Colonic mucosa (tissue), 4 donors: Measurements from ENCODE around the gene MICALL1. TPM values are rescaled to one million over a fixed set of nuclear protein-coding genes. Genes with fewer than 3 reads are reported as not detected.

Experiments used
- DNase-seq: peaks from one replicate; pipeline ENCODE4 v3.0.0-alpha.2; 2020
- H3K27ac ChIP-seq: fragments of 200-600 bp; one replicate; pipeline ENCODE4 v1.8.0; 2021
- H3K27me3 ChIP-seq: fragments of 200-600 bp; one replicate; pipeline ENCODE4 v1.8.0; 2021
- H3K36me3 ChIP-seq: fragments of 200-600 bp; one replicate; pipeline ENCODE4 v1.8.0; 2021
- H3K4me1 ChIP-seq: fragments of 200-600 bp; one replicate; pipeline ENCODE4 v1.8.0; 2021; ENCODE audit warnings: mild to moderate bottlenecking
- H3K4me3 ChIP-seq: fragments of 200-600 bp; one replicate; pipeline ENCODE4 v1.8.0; 2021
- H3K9ac ChIP-seq, 2 donors: one replicate each; pipeline ENCODE4 v1.7.0; 2013; ENCODE audit warnings: control low read depth in 2 of 2, low read depth in 2 of 2, low read length in 2 of 2
- H3K9me3 ChIP-seq: fragments of 200-600 bp; one replicate; pipeline ENCODE4 v1.8.0; 2021
- intact Hi-C: fragments of 100-400 bp; cut with DNase I; formaldehyde crosslinking; loops from one replicate; pipeline ENCODE4 v1.14.1; 2022
- total RNA-seq, 2 donors: library from RNA; stranded (reverse); fragmentation: NEBNext Ultra II Directional in 1 of 2; extraction: Animal tissue kit (Norgen Biotek cat#: 25700) in 1 of 2; gene quantifications; one replicate each; pipeline ENCODE4 v1.2.1, GENCODE V29; 2021
- TF ChIP-seq, protein P1 (sequence below): fragments of 200-600 bp; IDR thresholded peaks from one replicate; pipeline ENCODE4 v1.8.0; 2022; ENCODE audit warnings: antibody characterized with exemption, mild to moderate bottlenecking
- donor health status: healthy.
- donor health status: DM: no; HTN: no; CAD: no.
- donor health status: DM: no; HTN: no; CAD: no.

The MICALL1 gene
- total RNA-seq, 2 donors from 2014 or later, result 27.3 TPM

- H3K4me1 ChIP-seq, result peaks cover 7% of the 10 kb centered on the region
- H3K27ac ChIP-seq, result no peak overlapping the region
- H3K9ac ChIP-seq, result no peak overlapping the region
- intact Hi-C loops, result no loop called here
- H3K27me3 ChIP-seq, result no peaks in the 10 kb centered on the region
- no peak overlapping the region for H3K4me3 ChIP-seq
- H3K36me3 ChIP-seq, result no peaks in the 10 kb centered on the region
- H3K9me3 ChIP-seq, result no peaks in the 10 kb centered on the region
- TF ChIP-seq, protein P1, sequence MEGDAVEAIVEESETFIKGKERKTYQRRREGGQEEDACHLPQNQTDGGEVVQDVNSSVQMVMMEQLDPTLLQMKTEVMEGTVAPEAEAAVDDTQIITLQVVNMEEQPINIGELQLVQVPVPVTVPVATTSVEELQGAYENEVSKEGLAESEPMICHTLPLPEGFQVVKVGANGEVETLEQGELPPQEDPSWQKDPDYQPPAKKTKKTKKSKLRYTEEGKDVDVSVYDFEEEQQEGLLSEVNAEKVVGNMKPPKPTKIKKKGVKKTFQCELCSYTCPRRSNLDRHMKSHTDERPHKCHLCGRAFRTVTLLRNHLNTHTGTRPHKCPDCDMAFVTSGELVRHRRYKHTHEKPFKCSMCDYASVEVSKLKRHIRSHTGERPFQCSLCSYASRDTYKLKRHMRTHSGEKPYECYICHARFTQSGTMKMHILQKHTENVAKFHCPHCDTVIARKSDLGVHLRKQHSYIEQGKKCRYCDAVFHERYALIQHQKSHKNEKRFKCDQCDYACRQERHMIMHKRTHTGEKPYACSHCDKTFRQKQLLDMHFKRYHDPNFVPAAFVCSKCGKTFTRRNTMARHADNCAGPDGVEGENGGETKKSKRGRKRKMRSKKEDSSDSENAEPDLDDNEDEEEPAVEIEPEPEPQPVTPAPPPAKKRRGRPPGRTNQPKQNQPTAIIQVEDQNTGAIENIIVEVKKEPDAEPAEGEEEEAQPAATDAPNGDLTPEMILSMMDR, result no peak
- no peak for DNase-seq
These were observed 7.5 kb upstream of the MICALL1 start for GRCh38 chr22:37898441-37899181.

GRCh38 chr22:37904572-37905533 lies 1.2 kb upstream of the MICALL1 start:
- TF ChIP-seq, protein P1, result no peak
- Histone ChIP-seq H3K36me3 (no peaks in the 10 kb centered on the region), H3K4me3 (no peak overlapping the region), H3K9me3 (no peaks in the 10 kb centered on the region), H3K4me1 (peaks cover 3% of the 10 kb centered on the region), H3K27me3 (no peaks in the 10 kb centered on the region), H3K27ac (peak overlapping the region; percentile 63), H3K9ac (no peak overlapping the region)
- DNase-seq, result peak; percentile 33
- intact Hi-C loops, result no loop called here

DNA sequence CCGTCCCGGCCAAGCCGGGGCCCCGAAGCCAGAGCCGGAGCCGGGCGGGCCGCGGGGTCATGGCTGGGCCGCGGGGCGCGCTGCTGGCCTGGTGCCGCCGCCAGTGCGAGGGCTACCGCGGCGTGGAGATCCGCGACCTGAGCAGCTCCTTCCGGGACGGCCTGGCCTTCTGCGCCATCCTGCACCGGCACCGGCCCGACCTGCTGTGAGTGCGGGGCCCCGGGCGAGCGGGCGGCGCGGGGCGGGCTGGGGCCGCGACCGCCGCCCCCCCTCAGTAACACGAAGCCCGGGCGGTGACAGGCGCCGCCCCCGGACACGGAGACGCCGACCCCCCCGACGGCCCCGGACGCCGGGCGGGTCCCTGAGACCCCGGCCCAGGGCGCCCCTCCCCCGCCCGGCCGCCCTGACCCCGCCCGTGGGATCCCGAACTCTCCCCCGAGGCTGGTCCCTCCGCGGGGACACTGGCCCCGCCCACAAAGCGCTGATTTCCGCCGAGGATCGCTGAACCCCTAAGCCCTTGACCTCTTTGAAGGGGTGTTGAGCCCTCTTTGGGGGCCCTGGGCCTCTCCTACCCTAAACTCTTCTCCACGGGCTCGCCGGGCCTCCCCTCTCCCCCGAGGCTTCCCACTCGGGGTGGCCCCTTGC lies 389 bp downstream of the MICALL1 start:
- Histone ChIP-seq H3K27me3 (no peaks in the 10 kb centered on the region), H3K27ac (peak overlapping the region; percentile 66), H3K9ac (peak overlapping the region; percentile 85 to 97), H3K4me1 (peaks cover 3% of the 10 kb centered on the region), H3K36me3 (no peaks in the 10 kb centered on the region), H3K4me3 (peak overlapping the region; percentile 62), H3K9me3 (no peaks in the 10 kb centered on the region)
- intact Hi-C loops, result no loop called here
- DNase-seq, result peak; percentile 53
- TF ChIP-seq, protein P1, result no peak

DNA sequence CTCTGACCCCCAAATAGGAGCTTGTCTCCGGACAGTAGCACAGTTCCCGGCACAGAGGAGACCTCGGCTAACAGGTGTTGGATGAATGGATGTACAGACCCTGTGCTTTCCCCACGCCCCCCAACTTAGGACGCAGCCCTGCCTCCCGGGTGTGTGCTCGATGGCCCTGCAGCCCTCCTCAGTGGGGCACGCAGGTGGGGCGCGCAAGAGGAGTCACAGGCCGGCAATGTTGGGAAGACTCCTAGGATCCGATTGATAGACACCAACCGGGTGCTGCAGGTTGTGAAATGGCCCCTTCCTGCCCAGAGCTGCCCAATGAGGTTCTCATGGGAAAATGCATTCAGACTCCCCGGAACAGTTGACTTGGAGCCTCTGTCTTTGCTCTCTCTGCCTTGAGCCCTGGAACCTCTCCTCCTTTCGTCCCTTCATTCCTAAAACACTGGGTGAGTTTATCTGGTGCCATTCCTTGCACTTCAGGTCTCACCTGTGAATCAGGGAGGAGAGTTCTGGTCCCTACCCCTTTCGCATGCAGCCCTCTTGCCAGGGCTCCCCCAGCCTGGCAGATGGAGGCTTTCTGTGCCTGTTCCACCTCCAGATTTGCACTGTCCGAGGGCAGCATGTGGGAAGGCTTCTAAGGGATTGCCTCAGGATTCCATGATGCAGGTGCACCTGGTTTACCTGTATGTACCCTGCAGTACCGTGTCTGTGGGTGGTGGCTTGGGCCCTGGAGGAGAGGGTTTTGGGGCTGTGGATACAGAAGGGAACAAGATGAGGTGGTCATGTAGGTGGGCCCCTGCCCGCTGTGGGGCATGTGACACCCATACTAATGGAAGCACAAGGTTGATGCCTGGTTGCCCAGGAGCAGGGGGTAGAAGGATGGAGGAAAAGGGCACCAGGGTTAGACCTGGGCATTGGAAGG lies 1.2 kb downstream of the MICALL1 start:
- Histone ChIP-seq H3K9ac (peak overlapping the region; percentile 85 to 97), H3K4me3 (peak overlapping the region; percentile 62), H3K9me3 (no peaks in the 10 kb centered on the region), H3K27me3 (no peaks in the 10 kb centered on the region), H3K27ac (peak overlapping the region; percentile 66), H3K36me3 (no peaks in the 10 kb centered on the region), H3K4me1 (peaks cover 3% of the 10 kb centered on the region)
- intact Hi-C loops, result no loop called here
- no peak for DNase-seq
- TF ChIP-seq, protein P1, result no peak
